ENCODE measurements around the gene APP.

Gene APP

DNA sequence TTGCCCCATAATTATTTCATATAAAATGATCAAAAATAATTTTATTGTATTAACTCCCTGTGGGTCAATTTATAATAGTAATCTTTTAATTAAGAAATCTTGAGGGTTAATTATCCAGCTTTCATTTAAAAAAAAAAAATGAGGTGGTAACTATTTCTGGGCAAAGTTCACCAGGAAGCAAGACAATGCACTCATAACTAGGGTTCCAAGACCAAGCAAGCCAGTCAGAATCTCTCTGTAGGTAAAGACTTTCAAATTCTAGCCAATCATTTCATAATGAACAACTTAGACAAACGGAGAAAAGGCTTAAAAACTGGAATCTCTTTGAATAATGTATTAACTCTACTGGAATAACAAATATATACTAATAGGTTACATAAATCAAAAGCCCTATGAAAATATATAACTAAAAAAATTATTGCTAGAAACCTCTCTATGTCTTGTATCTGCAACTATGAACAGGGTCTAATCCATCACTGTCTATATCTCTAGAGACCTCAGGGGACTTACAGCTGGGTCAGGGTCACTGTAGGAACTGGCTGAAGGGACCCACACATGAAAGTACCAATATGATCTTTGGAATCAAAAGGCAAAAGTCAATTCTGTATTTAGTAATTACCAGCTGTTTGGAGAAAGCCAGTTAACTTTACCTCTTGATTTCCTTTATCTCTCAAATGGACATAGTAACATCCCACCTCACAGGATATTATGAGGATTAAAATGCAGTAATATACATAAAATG is 43.3 kb downstream of the APP start:
- DNase-seq (ENCODE audit: low read depth): no peak

DNA sequence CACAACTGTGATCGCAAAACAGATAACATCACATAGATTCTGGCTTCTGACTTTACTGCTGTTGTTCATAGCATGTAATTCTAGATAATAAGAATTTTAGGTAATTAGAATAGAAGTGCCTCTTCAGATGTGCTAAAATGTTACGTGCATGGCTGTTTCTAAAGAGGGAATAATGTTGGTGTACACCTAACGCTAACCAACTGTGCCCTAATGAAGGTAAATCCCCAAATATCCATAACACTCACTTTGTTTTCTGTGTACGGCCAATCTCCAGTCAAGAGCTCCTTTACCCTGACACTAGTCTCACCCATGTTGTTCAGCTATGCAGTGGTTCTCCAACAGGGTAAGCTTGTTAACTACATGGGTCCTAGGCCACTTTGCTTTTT is 44.4 kb downstream of the APP start:
- DNase-seq (ENCODE audit: low read depth): no peak

- DNase-seq (ENCODE audit: low read depth): no peak
These were observed 45.0 kb downstream of the APP start for GRCh38 chr21:26125433-26126167.

- DNase-seq (ENCODE audit: low read depth): no peak
These were observed 45.7 kb downstream of the APP start for GRCh38 chr21:26124896-26125295.

GRCh38 chr21:26124421-26124833 is 46.1 kb downstream of the APP start:
- no peak for DNase-seq (ENCODE audit: low read depth)

DNA sequence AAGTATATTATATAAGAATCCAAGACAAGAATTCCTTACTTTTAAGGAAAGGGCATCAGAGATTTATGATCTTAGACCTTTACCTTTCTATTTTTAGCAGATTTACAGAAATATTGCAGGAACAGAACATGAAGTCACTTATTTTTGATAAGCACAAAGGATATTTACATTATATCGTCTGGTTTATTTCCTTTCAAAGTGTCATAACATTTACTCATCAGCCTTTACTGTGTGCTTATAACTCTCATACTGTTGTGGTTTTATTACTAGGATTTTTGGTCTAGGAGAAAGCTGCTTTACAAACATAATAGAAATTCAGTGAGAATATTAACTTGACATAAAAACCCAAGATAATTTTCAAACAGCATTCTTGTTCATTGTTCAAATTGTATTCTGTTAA is 47.6 kb downstream of the APP start:
- DNase-seq (ENCODE audit: low read depth): no peak

DNA sequence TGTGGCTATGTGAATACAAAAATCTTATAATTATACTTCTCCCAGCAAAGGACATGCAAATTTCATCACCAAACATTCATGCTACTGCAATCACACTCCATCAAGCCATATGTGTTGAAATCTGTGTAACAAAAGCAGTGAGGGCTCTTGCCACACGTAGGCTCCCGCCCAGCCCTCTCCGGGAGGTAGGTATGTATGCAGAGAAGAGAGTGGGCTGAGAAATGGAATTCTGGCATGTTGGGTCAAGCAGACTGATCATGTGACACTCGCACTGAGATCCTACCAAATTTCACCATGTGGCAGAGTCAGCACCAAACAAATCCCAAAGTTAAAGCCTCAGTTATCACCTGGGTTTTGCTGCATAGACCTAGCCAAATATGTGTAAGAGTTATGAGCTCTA is 49.7 kb downstream of the APP start:
- DNase-seq (ENCODE audit: low read depth): no peak

DNA sequence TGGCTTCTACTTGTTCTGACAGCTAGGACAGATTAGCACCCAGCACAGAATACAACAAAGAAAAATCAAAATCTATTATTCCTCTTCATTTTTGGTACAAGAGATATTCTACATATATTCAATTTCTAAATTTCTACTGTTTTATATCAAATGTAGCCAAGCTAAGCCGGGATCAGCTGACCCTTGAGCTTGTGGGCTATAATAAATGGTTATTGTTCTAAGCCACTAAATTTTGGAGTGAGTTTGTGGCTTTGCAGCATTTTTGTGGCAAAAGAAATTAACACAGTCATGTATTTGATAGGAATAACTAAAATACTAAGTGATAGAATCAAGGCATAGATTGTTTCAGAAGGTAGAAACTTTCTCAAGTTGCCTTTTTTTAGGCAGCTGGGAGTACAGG is 50.7 kb downstream of the APP start:
- DNase-seq (ENCODE audit: low read depth): no peak

DNA sequence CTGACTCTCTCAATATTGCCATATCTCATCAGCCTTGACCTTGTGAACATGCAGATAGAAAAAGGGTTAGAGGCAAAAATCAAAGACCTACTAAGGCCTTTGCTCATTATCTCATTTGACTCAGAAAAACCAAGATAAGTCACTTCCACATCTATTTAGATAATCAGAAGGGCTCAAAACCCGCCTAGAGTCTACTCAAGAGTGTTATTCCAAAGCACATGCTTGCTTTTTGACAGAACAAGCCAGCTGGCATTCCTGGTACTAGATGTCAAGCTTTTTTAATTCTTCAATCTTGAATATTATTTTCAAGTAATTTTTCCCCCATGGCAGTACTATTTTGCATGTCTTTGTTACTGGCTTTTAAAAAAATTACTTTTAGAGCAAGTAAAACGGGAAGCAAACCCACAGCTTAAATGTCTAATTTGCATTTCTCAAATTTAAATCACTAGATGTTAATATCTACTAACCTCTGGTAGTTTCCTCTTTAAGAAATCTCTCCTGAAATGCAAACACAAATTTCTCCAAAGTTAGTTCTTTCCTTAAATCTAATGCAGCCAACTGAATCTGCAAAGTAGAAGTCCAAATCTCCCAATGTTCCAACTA is 51.5 kb downstream of the APP start:
- DNase-seq (ENCODE audit: low read depth): no peak

- no peak for DNase-seq (ENCODE audit: low read depth)
These were observed 52.6 kb downstream of the APP start for GRCh38 chr21:26117972-26118367.

- DNase-seq (ENCODE audit: low read depth): no peak
These were observed 53.1 kb downstream of the APP start for GRCh38 chr21:26117324-26117971.

- DNase-seq (ENCODE audit: low read depth): no peak
These were observed 54.0 kb downstream of the APP start for GRCh38 chr21:26116456-26117011.

GRCh38 chr21:26115899-26116298 is 54.7 kb downstream of the APP start:
- no peak for DNase-seq (ENCODE audit: low read depth)

GRCh38 chr21:26115305-26115704 is 55.3 kb downstream of the APP start:
- DNase-seq (ENCODE audit: low read depth): no peak

DNA sequence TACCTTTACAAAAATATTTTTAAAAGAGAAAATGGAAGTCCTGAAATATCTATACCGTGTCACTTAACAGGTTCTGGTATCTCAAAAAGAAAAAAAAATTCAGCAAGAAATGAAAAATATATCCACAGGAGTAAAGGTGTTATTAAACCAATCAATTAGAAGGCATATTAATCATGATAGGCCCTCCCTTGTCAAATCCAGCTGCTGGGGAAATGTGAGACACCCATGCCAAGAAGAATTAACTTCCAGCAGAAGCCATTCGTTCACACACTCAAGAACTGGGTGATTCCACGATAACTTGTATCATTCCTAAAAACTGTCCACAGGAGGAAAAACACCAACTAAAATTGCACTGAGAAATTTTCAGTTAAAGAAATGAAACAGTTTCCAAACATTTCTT is 57.6 kb downstream of the APP start:
- DNase-seq (ENCODE audit: low read depth): no peak

- no peak for DNase-seq (ENCODE audit: low read depth)
These were observed 58.3 kb downstream of the APP start for GRCh38 chr21:26112127-26112742.

- DNase-seq (ENCODE audit: low read depth): no peak
These were observed 59.9 kb downstream of the APP start for GRCh38 chr21:26110715-26111114.

GRCh38 chr21:26107429-26107828 is 63.1 kb downstream of the APP start:
- DNase-seq (ENCODE audit: low read depth): no peak

DNA sequence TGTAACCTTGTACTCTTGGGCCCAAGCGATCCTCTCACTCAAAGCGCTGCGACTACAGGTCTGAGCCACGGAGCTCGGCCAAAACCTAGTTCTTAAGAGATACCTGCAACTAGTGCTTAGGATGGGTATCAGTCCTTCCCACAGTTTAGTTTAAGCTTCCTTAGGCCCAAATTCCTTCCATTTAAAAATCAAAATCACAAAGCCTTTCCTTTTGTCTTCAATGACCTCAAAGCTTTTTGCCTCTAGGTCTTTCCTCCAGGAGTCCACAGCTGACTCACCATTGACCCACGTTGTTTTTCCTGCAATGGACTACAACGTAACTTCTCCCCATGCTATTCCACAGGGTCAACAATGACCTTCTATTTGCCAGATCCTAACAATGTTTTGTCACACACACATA is 64.0 kb downstream of the APP start:
- DNase-seq (ENCODE audit: low read depth): no peak

GRCh38 chr21:26105819-26106218 is 64.8 kb downstream of the APP start:
- no peak for DNase-seq (ENCODE audit: low read depth)

DNA sequence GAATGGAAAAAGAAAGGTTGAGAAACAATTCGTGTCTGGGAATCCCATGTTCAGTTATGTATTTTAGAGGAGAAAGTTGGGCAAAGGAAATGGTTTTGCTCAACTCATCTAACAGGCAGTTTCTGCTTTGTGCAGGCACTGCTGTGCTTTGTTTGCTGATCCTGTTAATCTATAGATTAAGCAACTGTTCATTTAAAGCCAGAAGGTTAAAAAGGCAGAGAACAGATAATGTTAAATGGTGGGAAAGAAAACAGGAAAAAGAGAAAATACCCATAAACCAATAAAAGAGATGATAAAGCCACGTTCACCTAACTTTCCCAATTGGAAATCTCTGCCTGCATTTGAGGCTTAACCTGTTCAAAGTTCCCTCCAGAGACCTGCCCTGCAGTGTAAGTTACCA is 70.0 kb downstream of the APP start:
- DNase-seq (ENCODE audit: low read depth): no peak

DNA sequence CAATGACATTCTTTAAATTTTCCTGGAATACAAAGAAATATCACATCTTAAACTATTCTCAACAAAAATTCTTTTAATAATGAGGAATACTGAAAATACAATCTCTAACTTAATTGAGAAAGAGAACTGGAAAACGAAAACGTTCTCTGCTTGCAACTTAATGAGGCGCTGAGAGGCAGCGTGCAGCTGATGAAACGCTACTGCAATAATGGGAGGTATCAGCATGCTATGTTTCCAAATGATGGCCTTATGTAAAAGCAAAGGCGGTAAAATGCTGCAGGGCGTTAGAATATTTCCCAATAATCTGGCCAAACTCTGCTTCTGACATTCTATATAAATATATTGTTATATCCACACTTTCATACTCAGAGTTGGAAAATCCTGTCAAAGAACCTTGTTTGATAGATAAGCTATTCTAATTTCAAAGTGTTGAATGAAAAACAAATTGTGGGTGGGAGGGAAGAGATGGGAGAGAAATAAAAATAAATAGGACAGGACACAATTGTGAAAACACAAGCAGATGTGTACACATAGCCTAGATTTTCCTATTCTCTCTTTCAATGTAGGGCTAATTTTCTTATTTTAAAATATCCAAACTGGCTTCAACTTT is 70.9 kb downstream of the APP start:
- no peak for DNase-seq (ENCODE audit: low read depth)

All from stimulated activated CD8-positive, alpha-beta memory T cell treated with anti-CD3 and anti-CD28 coated beads, Interleukin-12 subunit alpha, Interleukin-12 subunit beta, amount 100 ng/mL, for 1 hour (primary cell).